Measurements from ENCODE around the gene LDLR.

DNA sequence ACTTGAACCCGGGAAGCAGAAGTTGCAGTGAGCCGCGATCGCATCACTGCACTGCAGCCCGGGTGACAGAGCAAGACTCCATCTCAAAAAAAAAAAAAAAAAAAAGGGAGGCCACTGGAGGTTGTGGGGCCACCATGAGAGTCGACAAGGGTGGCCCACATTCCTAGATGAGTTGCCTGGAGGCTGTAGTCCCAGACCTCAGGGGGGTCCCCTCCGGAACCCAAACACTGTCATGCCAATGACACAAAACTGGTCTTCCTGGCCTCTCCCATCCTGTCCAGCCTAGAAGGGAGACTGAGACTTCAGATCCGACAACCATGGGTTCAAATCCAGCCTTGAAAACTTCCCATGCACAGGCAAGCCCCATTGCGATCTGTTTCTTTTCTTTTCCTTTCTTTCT, 51.6 kb downstream of the LDLR start:
- TF ChIP-seq, protein P1, sequence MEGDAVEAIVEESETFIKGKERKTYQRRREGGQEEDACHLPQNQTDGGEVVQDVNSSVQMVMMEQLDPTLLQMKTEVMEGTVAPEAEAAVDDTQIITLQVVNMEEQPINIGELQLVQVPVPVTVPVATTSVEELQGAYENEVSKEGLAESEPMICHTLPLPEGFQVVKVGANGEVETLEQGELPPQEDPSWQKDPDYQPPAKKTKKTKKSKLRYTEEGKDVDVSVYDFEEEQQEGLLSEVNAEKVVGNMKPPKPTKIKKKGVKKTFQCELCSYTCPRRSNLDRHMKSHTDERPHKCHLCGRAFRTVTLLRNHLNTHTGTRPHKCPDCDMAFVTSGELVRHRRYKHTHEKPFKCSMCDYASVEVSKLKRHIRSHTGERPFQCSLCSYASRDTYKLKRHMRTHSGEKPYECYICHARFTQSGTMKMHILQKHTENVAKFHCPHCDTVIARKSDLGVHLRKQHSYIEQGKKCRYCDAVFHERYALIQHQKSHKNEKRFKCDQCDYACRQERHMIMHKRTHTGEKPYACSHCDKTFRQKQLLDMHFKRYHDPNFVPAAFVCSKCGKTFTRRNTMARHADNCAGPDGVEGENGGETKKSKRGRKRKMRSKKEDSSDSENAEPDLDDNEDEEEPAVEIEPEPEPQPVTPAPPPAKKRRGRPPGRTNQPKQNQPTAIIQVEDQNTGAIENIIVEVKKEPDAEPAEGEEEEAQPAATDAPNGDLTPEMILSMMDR (IDR thresholded peaks at IDR 0.05 in 4 of 5, conservative IDR thresholded peaks at IDR 0.05 in 1 of 5), result no peak
- no peak for TF ChIP-seq POLR2A (IDR thresholded peaks at IDR 0.05)

All from gastrocnemius medialis (tissue), 4 donors.